ENCODE data around the gene ANO1. TPM values are rescaled to one million over a fixed set of nuclear protein-coding genes. Genes with fewer than 3 reads are reported as not detected.
"Not testable (repeated sequence)": the region's sequence is repeated elsewhere in the genome, so short reads cannot be mapped to it uniquely, and the experiment has no call there.

The ANO1 gene
- 0.70 and 3.0 TPM in 2 replicates for total RNA-seq

DNA sequence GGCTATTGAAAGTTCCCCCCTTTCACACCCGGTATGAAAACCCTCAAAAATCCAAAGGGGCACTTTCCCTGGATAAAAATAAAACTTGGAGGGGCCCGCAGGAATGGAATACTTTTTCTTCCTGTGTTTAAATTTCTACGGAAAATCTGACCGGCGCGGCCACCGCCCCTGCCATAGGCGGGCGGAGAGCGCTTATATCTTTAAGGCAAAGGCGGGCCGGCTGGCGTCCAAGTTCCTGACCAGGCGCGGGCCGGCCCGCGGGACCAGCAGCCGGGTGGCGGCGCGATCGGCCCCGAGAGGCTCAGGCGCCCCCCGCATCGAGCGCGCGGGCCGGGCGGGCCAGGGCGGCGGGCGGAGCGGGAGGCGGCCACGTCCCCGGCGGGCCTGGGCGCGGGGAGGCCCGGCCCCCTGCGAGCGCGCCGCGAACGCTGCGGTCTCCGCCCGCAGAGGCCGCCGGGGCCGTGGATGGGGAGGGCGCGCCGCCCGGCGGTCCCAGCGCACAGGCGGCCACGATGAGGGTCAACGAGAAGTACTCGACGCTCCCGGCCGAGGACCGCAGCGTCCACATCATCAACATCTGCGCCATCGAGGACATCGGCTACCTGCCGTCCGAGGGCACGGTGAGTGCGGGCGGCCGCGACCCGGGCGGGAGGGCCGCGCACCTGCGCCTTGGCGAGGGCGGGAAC lies at the start of gene ANO1:
Gene ANO1, plus strand, starts transcription at position 223 of the 686 bp plus-strand sequence. Its CDS starts 290 bp downstream, at position 513.
- no peak for DNase-seq (ENCODE audit: extremely low read depth, low read depth, low spot score)

DNA sequence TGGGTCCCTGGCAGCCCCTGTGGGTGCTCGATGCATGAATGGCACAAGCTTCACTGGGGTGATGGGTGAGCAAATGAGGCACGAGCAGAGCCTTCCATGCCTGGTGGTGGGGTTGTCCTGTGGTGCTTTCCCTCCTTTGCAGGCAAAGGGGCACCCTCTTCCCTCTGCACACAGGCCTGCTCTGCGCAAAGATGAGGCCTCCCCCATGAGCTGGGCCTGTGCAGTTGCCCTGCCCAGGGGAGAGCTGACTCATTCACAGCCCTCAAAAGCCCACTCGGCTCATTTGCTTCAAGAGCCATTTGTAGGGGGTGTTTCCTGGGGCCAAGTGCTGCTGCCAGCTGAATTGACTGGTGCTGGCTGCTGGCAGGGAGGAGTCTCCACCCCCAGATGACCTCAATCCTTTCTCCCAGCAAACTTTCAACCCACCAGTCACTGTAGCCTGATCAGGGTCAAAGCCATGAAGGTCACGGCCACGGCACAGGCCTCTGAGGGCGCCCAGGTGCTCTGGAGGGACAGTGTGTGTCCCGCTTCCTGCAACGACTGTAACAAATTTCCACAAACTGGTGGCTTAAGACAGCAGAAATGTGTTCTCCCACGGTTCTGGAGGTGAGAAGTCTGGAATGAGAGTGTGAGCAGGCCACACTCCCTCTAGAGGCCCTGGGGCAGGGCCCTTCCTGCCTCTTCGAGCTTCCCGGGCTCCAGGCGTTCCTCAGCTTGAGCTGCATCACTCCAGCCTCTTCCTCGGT lies 48.8 kb upstream of the ANO1 start:
- no peak for DNase-seq (ENCODE audit: extremely low read depth, low read depth, low spot score)

DNA sequence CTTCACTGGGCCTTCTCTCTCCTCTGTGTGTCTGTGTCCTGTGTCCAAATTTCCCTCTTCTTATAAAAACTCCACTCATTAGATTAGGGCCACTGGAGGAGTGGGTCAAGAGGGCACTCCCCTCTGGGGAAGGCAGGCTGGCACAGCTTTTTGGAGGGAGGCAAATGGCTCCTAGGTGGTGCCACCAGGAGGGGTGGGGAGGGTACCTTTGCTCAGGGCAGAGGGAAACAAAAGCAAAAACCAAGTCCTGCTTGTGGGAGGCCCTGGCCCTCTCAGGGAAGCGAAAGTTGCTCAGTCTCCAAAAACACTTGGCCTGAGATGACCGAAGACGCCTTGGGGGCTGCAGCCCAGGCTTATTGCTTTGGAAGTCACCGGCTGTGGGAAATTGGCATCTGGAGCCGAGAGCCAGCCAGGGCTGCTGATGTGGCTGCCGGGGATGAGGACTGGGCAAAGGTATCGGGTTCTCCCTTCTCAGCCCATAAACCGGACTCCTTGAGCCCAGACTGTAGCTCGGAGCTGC lies 48.2 kb upstream of the ANO1 start:
- no peak for DNase-seq (ENCODE audit: extremely low read depth, low read depth, low spot score)

DNA sequence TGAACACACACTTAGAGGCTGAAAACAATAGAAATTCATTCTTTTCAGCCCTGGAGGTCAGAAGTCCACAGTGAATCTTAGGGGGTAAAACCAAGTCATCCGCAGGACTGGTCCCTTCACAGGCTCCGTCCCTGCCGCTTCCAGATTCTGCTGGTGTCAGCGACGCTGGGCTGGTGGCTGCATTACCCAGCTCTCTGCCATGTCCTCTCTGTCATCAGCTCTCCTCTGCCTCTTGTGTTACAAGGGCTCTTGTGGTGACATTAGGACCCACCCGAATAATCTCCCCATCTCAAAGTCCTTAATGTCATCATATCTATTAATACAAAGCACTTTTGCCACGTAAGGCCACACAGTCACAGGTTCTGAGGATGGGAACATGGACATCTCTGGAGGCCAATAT lies 47.7 kb upstream of the ANO1 start:
- DNase-seq (ENCODE audit: extremely low read depth, low read depth, low spot score): no peak

DNA sequence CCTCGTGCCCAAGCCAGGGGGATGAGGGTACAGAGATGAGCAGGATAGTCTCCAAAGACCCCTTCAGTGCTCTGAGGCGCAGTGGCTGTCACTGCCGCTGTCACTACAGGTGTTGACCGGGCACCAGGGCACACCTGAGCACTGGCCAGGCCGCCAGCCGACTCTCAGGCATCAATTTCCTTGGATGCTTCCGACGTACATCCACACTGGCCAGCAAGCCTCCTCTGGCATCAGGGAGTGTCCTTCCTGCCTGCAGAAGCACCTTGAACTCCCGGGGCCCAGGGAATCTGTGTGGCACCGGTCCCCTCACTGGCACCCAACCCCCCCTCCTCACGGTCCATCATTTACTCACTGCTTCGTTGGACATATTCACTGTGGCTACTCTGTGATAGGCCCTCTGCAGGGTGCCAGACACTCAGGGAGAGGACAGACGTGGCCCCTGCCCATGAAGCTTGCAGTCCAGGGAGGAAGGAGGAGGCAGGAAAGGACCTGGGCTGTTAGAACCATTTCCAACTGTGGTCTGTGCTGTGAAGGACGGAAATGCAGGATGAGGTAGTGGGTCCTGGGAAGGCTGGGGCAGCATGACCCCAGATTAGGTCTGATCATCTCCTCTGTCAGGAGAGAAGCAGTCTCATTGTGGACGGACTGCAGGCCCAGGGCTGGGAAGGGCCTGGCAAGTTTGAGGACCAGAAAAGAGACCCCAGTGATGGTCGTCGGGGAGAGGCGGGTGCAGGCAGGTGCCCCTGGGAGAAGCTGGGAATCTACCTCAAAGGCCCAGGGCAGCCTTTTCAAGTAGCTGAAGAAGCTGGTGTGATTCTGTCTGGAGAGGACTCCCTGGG lies 46.3 kb upstream of the ANO1 start:
- DNase-seq (ENCODE audit: extremely low read depth, low read depth, low spot score): no peak

DNA sequence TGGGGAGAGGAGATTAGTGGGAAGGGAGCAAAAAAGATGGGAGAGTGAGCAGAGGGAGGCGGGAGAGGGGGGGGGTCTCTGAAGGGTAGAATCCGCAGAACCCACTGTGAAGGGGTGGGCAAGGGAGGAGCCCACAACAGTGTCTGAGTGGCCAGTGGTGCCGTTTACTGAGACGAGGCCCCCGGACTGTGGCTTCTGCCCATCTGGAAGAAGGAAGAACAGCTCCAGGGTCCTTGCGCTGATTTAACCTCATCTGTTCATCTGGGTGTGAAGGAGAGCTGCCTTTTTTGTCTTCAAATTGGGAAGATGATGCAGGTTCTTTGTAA lies 45.7 kb upstream of the ANO1 start:
- no peak for DNase-seq (ENCODE audit: extremely low read depth, low read depth, low spot score)

DNA sequence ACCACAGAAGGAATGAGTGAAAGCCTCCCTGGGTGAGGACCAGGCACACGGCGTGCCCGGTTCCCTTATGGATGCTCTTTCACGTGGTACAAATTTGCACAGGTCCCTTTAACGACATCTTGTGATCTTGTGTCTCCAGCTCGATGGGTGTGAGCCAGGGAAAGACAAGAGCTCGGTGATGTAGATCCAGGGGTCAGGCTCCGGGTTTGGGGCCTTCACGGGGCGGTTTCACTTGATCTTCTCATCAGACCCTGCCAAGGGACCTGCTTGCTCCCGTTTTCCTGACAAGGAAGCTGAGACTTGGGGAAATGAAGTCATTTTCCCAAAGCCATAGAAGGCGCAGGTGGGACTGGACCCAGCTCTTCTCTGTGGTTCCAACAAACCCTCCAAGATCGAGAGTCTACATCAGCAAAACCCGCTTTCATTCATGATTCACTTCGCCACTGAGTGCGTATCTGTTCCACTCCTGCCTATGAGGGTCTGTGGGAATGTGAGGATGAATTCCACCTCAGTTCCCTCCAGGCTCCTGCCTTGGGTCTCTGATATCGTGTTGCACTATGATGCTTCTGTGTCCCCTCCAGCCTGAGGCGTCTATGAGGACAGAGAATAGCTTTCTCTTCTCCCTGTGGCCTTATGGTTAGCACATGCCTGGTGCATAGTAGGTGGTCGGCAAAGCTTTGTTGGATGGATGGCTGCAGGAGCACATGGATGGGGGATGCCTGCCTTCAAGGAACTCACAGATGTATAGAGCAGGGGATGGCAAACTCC lies 45.0 kb upstream of the ANO1 start:
- no peak for DNase-seq (ENCODE audit: extremely low read depth, low read depth, low spot score)

DNA sequence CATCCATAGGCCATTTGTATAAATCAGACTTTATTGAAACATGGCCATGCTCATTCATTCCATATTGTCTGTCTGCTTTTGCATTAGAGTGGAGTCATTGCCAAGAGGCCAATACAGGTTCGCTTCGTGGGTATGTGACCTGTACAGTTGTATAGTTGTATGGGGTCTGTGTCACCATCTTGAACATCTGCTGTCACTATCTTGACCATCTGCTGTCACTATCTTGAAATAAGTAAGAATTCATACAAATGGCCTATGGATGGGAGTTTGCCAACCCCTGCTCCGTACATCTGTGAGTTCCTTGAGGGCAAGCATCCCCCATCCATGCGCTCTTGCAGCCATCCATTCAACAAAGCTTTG lies 44.4 kb upstream of the ANO1 start:
- DNase-seq (ENCODE audit: extremely low read depth, low read depth, low spot score): no peak

DNA sequence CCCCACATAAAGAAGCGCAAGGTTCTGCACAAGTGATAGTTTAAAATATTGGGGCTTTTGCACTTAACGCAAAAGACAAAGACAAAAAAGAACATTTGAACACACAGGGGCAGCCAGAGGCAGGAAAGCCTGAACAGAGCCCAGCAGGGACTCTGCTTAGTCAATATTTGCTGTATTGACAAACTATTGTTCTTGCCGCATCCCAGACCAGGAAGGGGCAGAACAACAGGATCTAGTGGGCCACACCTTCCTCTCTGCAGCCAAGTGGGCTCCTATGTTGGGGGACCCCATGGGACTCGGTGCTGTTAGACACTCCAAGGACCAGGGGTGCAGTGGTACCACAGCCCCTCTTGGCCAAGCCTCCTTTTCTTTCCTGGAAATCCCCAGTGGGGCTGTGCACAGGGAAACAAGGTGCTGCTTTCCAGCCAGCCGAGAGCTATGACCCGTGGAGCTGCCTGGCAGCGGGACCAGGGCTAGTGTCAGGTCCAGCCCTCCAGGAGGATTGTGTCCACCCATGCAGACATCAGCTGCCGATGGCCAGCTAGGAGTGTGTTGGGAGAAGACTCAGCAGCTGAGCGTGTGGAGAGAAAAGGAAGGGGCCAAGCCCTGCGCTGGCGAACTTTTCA lies 43.3 kb upstream of the ANO1 start:
- DNase-seq (ENCODE audit: extremely low read depth, low read depth, low spot score): no peak

DNA sequence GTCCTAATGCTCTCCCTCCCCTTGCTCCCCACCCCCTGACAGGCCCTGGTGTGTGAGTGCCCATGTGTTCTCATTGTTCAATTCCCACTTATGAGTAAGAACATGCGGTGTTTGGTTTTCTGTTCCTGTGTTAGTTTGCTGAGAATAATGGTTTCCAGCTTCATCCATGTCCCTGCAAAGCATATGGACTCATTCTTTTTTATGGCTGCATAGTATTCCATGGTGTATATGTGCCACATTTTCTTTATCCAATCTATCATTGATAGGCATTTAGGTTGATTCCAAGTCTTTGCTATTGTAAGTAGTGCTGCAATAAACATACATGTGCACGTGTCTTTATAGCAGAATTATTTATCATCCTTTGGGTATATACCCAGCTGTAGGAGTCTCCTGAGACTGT lies 42.5 kb upstream of the ANO1 start:
- DNase-seq (ENCODE audit: extremely low read depth, low read depth, low spot score): not testable (repeated sequence)

DNA sequence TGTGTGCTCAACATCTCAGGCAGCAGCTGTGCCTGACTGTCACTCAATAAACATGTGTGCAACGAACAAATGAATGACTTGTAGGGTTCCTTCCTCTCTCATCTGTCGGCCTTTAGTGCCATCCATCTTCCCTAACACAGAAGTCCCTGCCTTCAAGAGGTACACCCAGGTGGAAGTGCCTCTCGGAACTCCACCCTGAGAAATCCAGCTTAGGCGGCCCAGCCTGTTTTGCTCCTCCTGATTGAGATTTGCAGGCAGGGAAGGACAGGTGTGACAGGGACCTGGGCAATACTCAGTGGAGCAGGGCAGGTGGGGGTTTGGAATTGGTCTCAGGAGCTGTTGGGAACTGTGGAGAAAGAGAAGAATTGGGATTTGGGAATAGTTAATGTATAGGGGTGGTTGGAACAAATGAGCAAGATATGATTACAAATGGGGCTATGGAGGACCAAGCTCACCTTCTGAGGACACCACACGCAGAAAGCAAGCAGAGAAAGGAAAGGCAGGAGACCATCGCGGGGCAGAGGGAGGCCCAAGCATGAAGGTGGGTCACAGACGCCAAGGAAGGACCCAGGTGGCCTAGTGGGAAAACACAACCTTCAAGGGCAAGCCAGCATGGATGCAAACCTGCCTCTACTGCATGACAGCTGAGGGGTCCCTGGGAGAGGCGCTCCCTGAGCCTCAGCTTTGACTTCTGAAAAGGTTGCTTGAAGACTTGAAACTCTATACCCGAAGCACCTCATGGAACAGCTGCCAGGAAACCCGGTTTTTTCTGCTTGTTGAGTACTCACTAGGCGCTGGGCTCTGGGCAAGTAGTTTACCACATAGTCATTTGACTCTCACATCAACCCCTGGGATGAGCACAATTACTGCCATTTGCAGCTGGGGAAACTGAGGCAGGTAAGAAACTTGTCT lies 40.9 kb upstream of the ANO1 start:
- no peak for DNase-seq (ENCODE audit: extremely low read depth, low read depth, low spot score)

DNA sequence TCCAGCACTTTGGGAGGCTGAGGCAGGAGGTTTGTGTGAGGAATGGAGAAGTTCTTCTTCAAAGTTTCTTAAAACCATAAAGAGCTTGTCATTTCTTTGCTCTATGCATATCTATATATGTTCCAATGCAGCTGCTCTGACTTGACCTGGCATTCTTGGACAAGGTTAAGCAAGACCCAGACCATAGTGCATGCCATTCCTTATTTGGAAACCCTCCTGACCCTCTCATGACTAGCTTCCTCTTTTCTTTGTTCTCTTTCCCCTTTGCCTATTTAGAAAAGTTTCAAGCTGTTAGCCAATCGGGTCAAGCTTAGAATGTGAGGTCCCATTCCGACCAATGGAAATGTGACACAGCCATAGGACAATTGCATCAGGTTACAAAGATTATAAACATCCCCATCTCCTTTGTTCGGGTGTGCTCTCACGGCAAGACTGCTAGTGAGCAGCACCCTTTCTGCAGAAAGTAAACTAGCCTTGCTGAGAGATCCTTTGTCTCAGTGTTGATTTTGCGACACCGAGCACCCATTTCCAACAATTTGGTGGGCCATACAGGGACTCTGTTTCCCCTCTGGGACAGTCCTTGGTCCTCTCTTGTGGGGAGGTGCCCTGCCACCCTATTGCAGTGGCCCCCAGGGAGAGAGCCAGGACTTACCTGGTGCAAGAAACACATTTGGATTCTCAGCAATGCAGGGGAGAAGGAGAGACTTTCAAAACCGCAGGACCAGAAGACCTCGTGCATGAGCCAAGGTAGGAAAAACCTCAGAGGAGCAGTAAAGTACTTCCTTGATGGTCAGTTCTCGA lies 39.9 kb upstream of the ANO1 start:
- DNase-seq (ENCODE audit: extremely low read depth, low read depth, low spot score): no peak

DNA sequence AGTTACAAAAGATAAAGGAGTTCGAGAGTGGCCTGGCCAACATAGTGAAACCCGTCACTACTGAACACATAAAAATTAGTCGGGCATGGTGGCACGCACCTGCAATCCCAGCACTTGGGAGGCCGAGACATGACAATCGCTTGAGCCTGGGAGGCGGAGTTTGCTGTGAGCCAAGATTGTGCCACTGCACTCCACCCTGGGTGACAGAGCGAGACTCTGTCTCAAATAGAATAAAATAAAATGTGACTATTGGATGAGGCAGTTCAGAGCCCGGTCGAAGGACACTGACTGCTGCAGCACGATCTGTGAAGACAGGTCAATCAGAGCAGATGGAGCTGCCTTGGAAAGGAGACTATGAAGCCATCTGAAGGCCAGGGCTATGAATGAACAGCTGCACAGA lies 37.7 kb upstream of the ANO1 start:
- DNase-seq (ENCODE audit: extremely low read depth, low read depth, low spot score): no peak

DNA sequence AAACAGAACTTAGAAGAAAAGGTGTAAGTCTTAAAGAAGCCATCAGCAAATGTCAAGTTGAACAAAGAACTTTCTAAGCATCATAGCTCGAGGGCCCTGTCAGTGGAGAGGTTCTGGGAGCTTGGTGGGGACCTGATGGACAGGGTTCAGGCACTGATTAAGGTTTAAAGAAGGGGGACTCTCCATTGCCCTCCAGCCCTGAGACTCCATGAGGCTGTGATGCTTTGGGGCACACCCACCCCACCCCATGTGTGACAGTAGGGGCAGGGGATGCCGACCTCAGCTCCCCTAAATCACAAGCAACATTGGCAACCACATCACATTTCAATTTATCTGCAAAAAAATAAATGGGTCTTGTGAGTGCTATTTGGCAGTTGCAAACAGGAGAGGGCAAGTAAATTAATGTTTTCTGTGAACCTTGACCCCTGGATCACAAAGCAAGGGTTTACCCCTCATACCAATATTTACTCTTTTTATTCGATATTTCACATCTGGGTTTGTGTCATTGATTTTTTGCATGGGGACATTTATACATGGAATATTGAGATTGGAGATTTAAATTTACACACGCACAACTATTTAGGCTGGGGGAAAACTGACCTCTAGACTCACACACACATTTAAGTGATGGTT lies 37.1 kb upstream of the ANO1 start:
- DNase-seq (ENCODE audit: extremely low read depth, low read depth, low spot score): no peak

DNA sequence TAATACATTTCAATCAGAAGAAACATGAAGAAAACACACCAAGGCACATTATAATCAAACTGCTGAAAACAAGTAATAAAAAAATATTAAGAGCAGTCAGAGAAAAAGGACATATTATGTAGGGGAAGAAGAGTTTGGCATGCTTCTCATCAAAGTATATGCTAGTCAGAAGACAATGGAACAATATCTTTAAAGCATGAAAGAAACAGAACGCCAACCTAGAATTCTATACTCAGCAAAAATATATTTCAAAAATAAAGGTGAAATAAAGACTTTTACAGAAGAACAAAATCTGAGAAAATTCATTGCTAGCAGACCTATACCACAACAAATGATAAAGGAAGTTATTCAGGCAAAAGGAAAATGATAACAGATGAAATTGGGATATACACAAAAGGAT lies 34.6 kb upstream of the ANO1 start:
- no peak for DNase-seq (ENCODE audit: extremely low read depth, low read depth, low spot score)

DNA sequence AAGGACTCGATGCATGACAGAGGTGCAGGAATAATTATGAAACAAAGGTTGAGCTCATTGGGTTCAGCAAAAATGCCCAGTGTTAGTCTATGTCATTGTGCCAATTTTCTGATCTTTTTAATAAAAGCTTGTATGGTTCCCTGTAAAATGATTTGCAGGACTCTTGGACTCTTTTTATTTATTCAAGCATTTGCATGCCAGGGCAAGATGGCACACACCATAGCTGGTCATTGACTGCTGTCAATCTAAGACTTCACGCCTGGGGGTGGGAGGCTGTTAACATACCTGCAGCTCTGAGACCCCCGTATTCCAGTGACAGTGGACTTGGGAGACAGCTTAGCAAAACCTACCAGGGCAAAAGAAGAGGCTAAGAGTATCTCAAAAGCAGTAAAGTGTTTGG lies 32.0 kb upstream of the ANO1 start:
- no peak for DNase-seq (ENCODE audit: extremely low read depth, low read depth, low spot score)

DNA sequence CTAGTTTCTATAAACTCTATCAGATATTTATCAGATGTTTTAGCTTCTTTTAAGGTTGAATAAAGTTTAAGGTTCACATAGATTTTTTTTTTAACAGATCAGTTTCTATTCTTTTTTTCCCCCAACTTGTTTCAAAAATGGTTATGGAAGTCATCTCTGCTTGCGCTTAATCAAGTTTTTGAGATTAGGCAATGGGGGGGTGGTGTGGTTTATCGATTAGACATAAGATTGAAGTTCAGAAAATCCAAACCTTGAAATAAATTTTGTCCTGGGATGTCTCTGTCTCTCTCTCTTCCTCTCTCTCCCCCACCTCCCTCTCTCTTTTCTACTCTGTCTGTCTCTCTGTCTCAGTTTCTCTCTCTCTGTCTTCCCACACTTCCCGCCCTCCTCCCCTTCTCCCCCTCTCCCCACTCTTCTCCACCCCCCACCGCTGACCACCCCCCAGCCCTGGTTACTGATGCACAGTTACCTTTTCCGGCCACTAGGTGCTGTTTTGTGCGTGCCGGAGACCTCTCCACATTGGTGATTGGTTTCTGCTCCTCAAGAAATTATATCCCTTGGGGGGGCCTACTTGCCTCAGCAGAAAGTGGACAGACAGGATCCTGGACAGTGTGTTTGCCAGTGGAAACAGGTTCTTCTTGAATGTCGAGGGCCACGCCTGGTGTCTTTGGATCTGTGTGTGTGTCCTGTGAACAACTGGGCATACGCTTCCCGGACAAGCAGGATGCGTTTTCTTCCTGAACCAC lies 29.7 kb upstream of the ANO1 start:
- no peak for DNase-seq (ENCODE audit: extremely low read depth, low read depth, low spot score)
